Measurements from ENCODE around the gene SPART.
"Not testable (repeated sequence)": the region's sequence is repeated elsewhere in the genome, so short reads cannot be mapped to it uniquely, and the experiment has no call there.

SPART gene

DNA sequence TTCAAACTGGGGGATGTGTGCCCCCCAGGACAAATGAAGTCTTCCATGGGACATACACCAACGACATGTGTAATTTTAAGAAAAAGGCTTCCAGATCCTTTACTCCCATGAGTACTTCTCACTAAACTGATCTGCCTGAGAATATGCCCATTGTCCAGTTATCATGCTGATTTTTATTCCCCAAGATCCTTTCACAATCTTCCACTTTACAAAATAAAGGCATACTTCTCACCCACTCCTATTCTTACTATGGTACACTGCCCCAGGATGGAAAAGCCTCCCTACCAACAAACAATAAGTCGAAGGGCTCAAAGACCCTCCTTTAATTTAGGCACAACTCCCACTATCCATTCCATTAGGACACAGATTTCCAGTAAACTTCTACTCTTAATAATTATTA lies 3.5 kb downstream of the SPART start:
- TF ChIP-seq CTCF (IDR thresholded peaks at IDR 0.05) (no peak), ZFX (IDR thresholded peaks at IDR 0.05; ENCODE audit: borderline replicate concordance) (no peak)
- H3K27ac ChIP-seq = no peak overlapping the region

DNA sequence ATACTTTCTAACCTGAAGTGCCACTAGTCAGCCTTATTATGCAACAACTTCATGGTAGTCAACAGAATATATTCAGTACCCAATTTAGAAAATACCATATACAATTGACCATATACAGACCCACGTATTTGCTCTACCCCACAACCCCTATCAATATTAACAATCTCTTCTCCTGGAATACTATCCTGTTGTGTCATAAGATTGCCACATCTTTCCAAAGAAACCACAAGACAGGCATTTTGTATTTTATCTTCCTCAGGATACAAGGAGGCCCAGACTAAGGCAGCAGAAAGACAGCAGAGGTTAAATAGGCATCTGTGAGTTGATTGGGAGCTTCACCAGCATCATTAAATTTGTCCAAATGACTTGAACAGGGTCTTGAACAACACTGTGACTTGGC lies 4.5 kb downstream of the SPART start:
- no peak overlapping the region for H3K27ac ChIP-seq
- TF ChIP-seq ZFX (IDR thresholded peaks at IDR 0.05; ENCODE audit: borderline replicate concordance) (no peak), CTCF (IDR thresholded peaks at IDR 0.05) (no peak)

DNA sequence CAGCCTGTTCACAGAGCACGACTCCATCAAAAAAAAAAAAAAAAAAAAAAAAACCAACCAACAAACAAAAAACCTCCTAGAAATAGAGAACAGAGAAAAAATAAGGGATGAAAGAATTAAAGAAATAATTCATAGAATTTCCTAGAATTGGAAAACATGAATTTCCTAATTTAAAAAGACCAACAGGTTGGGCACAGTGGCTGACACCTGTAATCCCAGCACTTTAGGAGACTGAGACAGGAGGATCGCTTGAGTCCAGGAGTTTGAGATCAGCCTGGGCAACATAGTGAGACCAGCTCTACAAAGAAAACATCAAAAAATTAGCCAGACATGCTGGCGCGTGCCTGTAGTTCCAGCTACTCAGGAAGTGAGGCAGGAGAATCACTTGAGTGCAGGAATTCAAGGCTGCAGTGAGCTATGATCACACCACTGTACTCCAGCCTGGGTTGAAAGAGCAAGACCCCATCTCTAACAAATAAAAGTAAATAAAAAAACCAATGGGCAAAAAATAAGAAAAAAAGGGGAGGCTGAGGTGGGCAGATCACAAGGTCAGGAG lies 6.5 kb downstream of the SPART start:
- TF ChIP-seq ZFX (IDR thresholded peaks at IDR 0.05; ENCODE audit: borderline replicate concordance) (no peak), CTCF (IDR thresholded peaks at IDR 0.05) (no peak)

GRCh38 chr13:36337938-36338641 lies 8.1 kb downstream of the SPART start:
- no peak overlapping the region for H3K27ac ChIP-seq
- no peak for TF ChIP-seq ZFX (IDR thresholded peaks at IDR 0.05; ENCODE audit: borderline replicate concordance)
- no peak for TF ChIP-seq CTCF (IDR thresholded peaks at IDR 0.05)

More for the DNA sequence above, 6.5 kb downstream of the SPART start:
- H3K27ac ChIP-seq = no peak overlapping the region

GRCh38 chr13:36332986-36333385 lies 13.2 kb downstream of the SPART start:
- H3K27ac ChIP-seq = no peak overlapping the region

DNA sequence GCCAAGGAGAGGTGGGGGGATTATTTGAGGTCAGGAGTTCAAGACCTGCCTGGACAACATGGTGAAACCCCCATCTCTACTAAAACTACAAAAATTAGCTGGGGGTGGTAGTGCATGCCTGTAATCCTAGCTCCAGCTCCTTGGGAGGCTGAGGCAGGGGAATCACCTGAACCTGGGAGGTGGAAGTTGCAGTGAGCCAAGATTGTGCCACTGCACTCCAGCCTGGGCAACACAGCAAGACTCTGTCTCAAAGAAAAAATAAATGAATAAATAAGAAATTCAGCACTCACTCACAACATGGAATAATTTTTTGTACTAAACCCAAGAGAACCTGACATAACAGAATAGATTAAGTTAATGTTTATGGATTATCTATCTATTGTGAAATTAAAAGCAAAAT lies 13.9 kb downstream of the SPART start:
- H3K27ac ChIP-seq = not testable (repeated sequence)

More at GRCh38 chr13:36332986-36333385, 13.2 kb downstream of the SPART start:
- TF ChIP-seq CTCF (IDR thresholded peaks at IDR 0.05) = no peak
- no peak for TF ChIP-seq ZFX (IDR thresholded peaks at IDR 0.05; ENCODE audit: borderline replicate concordance)

- TF ChIP-seq CTCF (IDR thresholded peaks at IDR 0.05) = no peak
- no peak for TF ChIP-seq ZFX (IDR thresholded peaks at IDR 0.05; ENCODE audit: borderline replicate concordance)
- H3K27ac ChIP-seq = no peak overlapping the region
These were observed 14.9 kb downstream of the SPART start for GRCh38 chr13:36331280-36331679.
